A549 treated with DMSO at 1 μM for 4 hours (cell line): ENCODE results near the gene KDM5C. TPM values are rescaled to one million over a fixed set of nuclear protein-coding genes. Genes with fewer than 3 reads are reported as not detected.

Experiments
- total RNA-seq: library from RNA; stranded (reverse); fragments of 200-300 nt; extraction: Qiagen RNA extraction; gene quantifications from 5 replicates; pipeline ENCODE4 v1.2.3, GENCODE V29; 2022; ENCODE audit warnings: low read depth

KDM5C gene
- 52.5 to 65.0 TPM (median 59.0 TPM) in 5 replicates for total RNA-seq

DNA sequence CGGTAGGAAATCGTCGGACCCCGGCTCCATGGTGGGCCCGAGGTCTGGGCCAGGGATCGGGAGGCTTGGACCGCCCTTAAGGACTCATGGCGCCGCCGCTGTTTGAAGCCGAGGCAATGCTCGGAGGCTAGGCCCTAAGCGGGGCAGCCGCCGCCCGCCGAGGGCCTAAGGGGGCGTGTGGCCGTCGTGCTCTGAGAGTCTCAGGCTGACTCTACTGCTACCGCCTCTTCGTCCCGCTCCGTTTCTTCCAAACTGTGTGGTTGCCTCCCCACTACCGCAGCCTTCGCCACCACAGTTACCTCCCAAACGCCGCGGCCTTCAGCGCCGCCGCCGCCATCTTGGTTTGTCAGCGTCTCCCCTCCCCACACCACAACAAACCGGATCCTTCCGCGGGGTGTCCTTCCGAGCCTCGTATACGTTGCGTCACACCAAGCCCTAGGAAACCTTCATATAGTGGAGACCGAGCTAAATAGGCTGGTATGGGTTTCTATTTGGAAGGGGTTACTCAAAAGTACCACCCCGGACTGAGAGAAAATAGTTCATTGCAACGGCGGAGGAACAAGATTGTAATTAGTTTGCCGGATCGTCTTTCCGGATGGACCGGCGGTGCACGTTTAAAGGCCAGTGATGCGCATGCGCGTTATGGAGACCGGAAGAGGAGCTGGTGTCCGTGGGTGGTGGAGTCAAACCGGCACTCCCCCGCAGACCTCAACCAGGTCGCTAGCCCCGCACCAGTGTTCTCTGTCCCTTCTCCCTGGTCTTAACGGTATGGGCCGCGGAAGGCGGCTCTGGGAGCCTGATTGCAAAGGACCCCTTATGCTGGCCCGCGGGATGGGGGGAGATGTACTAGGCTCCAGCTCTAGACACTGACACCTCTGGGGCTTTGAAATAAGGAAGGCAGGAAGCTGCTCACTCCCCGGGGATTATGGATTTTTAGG lies at the start of gene KDM5C:
KDM5C (minus strand) TSS at position 348 of the 938 bp plus-strand sequence; CDS start at position 30, 318 bp downstream.

Other genes with a start within 250 kb of the KDM5C start
- 0.01 to 0.02 TPM in 2 of 5 replicates, not detected in the others for gene GPR173, start 176.4 kb downstream of the KDM5C start, total RNA-seq
- 8.7 to 10.8 TPM (median 10.1 TPM) in 5 replicates for gene TSPYL2, start 142.8 kb downstream of the KDM5C start, total RNA-seq
- gene KANTR, start 131.1 kb downstream of the KDM5C start, total RNA-seq = 1.1 to 1.8 TPM (median 1.6 TPM) in 5 replicates
- gene IQSEC2, start 56.4 kb upstream of the KDM5C start, total RNA-seq = 32.3 to 40.0 TPM (median 38.0 TPM) in 5 replicates
- 43.4 to 68.9 TPM (median 66.6 TPM) in 5 replicates for gene SMC1A, start 197.4 kb upstream of the KDM5C start, total RNA-seq
- gene RIBC1, start 197.7 kb upstream of the KDM5C start, total RNA-seq = 0.57 to 0.88 TPM (median 0.74 TPM) in 5 replicates
- 172 to 197 TPM (median 184 TPM) in 5 replicates for gene HSD17B10, start 209.2 kb upstream of the KDM5C start, total RNA-seq